Measurements from ENCODE around the gene STEAP3.

STEAP3 gene

GRCh38 chr2:119246884-119247843 lies 23.5 kb downstream of the STEAP3 start:
- no peak for DNase-seq (ENCODE audit: low read depth in 3 of 3)

- no peak for DNase-seq (ENCODE audit: low read depth in 3 of 3)
These were observed 24.2 kb downstream of the STEAP3 start for GRCh38 chr2:119247844-119248271.

GRCh38 chr2:119248311-119248710 lies 24.7 kb downstream of the STEAP3 start:
- no peak for DNase-seq (ENCODE audit: low read depth in 3 of 3)

GRCh38 chr2:119248751-119249150 lies 25.1 kb downstream of the STEAP3 start:
- no peak for DNase-seq (ENCODE audit: low read depth in 3 of 3)

GRCh38 chr2:119249311-119249710 lies 25.7 kb downstream of the STEAP3 start:
- DNase-seq (ENCODE audit: low read depth in 3 of 3), result no peak

- DNase-seq (ENCODE audit: low read depth in 3 of 3), result no peak
These were observed 26.5 kb downstream of the STEAP3 start for GRCh38 chr2:119249855-119250717.

- no peak for DNase-seq (ENCODE audit: low read depth in 3 of 3)
These were observed 27.2 kb downstream of the STEAP3 start for GRCh38 chr2:119250718-119251290.

- no peak for DNase-seq (ENCODE audit: low read depth in 3 of 3)
These were observed 28.0 kb downstream of the STEAP3 start for GRCh38 chr2:119251652-119252051.

- DNase-seq (ENCODE audit: low read depth in 3 of 3), result no peak
These were observed 28.8 kb downstream of the STEAP3 start for GRCh38 chr2:119252186-119253113.

GRCh38 chr2:119253114-119253702 lies 29.6 kb downstream of the STEAP3 start:
- DNase-seq (ENCODE audit: low read depth in 3 of 3), result no peak

- DNase-seq (ENCODE audit: low read depth in 3 of 3), result no peak
These were observed 30.3 kb downstream of the STEAP3 start for GRCh38 chr2:119253760-119254600.

GRCh38 chr2:119254601-119255080 lies 31.0 kb downstream of the STEAP3 start:
- DNase-seq (ENCODE audit: low read depth in 3 of 3), result no peak

- no peak for DNase-seq (ENCODE audit: low read depth in 3 of 3)
These were observed 32.3 kb downstream of the STEAP3 start for GRCh38 chr2:119255760-119256581.

GRCh38 chr2:119256582-119256921 lies 32.9 kb downstream of the STEAP3 start:
- no peak for DNase-seq (ENCODE audit: low read depth in 3 of 3)

- no peak for DNase-seq (ENCODE audit: low read depth in 3 of 3)
These were observed 33.6 kb downstream of the STEAP3 start for GRCh38 chr2:119257198-119257597.

- no peak for DNase-seq (ENCODE audit: low read depth in 3 of 3)
These were observed 35.7 kb downstream of the STEAP3 start for GRCh38 chr2:119259296-119259860.

- no peak for DNase-seq (ENCODE audit: low read depth in 3 of 3)
These were observed 37.2 kb downstream of the STEAP3 start for GRCh38 chr2:119260646-119261492.
